SIG-M5 (cell line): Measurements from ENCODE around the gene HLA-E.
A peak's percentile ranks its signal among the peaks of the same experiment; 100 is the strongest.
"Not testable (repeated sequence)": the region's sequence is repeated elsewhere in the genome, so short reads cannot be mapped to it uniquely, and the experiment has no call there.

Experiments used
- DNase-seq: peaks from one replicate; lab custom pipeline; 2025; lab: John Stamatoyannopoulos, UW

HLA-E gene

DNA sequence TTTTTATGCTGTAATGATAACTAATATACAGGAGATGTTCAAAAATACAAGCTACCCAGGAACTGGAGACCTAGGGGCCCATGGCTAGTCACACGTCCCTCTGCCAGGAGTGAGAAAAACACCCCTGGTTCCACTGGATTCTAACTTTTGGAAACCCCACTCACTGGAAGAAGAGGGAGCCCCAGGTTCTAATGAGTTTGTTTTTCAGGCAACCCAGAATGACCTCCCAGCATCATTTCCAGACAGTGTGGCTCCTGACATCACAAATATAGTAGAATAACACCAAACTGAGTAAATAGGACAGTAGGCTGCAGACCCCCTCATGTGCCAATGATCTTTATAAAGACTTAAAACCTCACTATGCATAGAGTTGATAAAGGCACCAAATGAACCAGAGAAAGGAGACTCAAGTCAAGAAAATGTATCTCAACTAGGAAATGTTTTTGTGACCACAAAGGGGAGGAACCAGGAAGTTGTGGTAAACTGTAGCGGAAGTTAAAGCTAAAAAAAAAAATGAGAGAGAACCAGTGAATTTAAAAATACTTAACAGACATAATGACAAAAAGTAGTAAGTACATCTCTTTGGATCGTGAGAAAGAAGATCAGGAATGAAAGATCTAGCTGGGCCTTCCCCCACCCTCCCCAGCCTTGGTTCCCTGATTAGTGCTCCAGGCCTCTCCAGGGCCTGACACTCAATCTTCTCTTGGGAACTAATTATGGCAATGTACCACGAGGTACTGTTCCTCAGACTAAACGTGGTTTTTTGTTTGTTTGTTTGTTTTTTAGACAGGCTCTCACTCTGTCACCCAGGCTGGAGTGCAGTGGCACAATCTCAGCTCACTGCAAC, 19.8 kb downstream of the HLA-E start:
- peak; percentile 45 for DNase-seq

DNA sequence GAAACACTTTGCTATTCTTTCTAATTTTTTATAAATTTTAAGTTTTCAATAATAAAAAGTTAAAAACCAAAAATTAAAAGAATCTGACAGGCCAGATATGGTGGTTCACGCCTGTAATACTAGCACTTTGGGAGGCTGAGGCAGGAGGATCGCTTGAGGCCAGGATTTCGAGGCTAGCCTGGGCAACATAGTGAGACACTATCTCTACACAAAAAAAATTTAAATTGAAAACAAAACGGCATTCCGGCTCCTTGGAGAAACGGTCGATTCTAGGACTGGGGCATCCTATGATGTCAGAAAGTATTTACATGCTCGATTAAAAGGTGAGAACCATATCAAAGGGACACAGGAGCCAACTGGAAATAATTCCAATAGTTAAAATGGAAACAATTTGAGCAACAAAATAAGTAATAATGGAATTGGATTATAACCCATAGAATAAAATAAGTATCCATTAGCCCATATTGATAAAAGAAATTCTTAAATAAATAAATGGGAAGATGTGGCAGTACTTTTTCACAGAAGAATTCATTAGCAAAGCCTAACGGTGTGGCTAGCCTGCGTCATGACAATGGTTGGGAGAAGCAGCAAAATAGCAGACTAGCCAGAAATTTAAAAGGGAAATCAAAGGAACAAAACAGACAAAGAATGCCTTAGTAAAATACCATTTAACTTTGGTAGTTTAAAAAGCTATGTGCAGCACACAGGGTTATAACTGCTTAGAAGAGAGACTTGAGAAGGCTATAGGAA, 21.3 kb downstream of the HLA-E start:
- no peak for DNase-seq

DNA sequence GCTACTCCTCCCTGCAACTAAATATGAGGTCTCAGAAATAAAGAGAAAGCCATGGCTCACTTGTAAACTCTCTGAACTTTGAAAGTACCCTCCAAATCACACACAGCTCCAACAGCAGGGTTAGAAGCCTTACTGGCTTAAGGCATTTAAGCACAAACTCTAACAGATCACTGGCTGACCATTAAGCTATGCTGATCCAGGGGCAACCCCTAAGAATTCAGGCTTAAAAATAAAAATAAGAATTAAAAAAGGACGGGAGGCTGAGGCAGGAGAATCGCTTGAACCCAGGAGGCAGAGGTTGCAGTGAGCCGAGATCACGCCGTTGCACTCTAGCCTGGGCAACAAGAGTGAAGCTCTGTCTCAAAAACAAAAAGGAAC, 21.8 kb downstream of the HLA-E start:
- DNase-seq: no peak

DNA sequence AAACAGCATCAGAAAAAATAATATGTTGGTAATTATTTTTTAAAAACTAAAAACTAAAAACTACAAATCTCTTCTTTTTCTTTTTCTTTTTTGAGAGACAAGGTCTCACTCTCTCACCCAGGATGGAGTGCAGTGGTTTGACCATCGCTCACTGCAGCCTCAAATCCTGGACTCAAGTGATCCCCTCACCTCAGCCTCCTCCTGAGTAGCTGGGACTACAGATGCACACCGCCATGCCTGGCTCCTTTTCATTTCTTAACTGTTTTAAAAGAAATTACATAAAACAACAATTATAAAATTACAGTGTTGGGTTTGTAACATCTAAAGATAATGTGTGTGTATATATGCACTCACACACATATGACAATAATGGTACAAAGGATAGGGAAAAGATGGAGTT, 24.1 kb downstream of the HLA-E start:
- no peak for DNase-seq

DNA sequence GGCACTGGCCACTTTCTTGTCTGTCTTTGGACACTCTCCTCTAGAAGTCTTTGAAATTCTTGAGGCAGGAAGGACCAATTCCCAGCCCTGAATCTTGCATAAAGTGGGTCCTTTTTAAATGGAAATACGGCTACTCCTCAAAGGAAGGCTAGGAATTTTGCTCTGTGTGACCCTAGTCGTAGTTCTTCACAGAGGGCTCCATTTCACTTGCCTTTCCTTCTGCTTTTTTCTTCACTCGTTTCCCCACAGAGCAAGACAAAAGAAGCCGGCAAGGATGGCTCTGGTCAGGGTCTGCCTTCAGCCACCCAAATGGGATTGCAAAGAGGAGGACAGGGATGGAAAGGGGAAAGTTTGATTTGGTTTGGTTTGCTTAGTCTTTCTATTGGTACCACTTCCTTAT, 25.8 kb downstream of the HLA-E start:
- no peak for DNase-seq

DNA sequence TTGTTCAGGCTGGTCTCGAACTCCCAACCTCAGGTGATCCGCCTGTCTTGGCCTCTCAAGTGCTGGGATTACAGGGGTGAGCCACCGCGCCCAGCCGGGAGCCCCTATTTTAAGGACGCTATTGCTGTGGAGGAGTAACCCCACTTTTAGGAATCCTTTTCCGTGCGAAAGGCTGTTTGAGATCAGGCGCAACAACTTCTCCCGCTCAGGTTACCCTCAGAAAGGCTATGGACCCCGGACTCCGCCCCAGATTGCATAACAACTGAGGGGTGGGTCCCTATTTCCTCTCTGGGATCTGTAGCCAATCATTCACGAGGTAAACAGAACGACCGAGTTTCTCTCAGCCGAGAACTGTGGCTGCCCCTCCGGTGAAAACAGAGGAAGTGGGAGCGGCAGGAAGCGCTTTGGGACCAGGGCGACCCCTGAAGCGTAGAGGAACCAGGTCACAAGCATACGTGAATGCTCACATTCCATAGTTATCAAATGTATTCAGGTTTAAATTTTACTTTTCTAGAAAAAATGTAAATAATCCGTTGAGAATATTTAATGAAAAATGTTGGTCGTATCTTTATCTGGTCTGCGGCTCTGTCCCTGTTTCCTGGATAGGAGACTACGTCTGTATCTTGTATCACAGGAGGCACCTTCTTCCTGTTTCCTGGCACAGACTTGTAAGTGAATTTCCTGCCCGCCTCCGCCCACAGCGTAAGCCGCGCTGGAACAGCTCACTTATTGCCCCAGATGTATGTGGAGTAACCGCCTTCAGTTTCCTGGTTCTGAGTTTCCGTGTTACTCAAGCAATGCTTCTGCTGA, 26.8 kb downstream of the HLA-E start:
- peak; percentile 99 for DNase-seq

DNA sequence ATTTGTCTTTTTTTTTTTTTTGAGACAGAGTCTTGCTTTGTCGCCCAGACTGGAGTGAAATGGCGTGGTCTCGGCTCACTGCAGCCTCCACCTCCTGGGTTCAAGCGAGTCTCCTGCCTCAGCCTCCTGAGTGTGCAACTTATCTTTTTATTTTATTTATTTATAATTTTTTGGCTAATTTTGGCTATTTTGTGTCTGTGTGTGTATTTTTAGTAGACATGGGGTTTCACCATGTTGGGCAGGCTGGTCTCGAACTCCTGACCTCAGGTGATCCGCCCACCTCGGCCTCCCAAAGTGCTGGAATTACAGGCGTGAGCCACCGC, 27.4 kb downstream of the HLA-E start:
- not testable (repeated sequence) for DNase-seq

DNA sequence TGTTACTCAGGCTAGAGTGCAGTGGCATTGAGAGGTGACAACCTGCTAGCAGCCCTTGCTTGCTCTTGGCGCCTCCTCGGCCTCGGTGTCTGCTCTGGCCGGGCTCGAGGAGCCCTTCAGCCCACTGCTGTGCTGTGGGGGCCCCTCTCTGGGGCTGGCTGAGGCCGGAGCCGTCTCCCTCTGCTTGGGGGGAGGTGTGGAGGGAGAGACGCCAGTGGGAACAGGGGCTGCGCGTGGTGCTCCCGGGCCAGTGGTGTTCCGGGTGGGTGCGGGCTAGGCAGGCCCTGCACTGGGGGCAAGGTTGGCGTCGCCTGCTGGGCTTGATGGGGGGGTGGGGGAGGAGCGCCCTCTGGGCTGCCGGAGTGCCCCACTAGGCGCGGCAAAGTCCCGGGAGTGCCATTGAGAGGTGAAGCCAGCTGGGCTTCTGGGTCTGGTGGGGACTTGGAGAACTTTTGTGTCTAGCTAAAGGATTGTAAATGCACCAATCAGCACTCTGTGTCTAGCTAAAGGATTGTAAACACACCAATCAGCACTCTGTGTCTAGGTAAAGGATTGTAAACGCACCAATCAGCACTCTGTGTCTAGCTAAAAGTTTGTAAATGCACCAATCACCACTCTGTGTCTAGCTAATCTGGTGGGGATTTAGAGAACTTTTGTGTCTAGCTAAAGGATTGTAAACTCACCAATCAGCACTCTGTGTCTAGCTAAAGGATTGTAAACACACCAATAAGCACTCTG, 28.6 kb downstream of the HLA-E start:
- DNase-seq: not testable (repeated sequence)

DNA sequence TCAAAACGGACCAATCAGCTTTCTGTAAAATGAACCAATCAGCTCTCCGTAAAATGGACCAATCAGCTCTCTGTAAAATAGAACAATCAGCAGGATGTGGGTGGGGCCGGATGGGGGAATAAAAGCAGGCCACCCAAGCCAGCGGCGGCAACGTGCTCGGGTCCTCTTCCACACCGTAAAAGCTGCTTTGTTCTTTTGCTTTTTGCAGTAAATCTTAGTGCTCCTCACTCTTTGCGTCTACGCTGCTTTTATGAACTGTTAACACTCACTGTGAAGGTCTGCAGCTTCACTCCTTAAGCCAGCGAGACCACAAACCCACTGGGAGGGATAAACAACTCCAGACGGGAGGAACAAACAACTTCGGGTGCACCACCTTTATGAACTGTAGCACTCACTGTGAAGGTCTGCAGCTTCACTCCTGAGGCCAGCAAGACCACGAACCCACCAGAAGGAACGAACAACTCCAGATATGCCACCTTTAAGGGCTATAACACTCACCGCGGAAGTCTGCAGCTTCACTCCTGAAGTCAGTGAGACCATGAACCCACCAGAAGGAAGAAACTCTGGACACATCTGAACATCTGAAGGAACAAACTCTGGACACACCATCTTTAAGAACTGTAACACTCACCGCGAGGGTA, 29.3 kb downstream of the HLA-E start:
- not testable (repeated sequence) for DNase-seq

DNA sequence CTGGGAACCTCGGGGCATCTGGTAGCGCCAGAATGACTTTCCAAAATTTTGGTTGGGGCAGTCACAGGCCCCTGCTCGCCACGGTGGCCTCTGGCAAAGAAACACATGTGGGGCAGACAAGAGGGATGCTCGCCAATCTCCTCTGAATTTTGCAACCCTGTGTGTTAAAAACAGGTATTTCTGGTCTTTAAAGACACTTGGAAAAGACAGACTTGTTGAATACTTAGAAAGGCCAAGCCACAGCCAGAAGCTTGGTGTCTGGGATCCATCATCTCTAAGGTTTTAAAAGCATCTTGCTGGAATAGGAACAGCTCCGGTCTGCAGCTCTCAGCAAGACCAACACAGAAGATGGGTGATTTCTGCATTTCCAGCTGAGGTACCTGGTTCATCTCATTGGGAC, 31.2 kb downstream of the HLA-E start:
- no peak for DNase-seq

DNA sequence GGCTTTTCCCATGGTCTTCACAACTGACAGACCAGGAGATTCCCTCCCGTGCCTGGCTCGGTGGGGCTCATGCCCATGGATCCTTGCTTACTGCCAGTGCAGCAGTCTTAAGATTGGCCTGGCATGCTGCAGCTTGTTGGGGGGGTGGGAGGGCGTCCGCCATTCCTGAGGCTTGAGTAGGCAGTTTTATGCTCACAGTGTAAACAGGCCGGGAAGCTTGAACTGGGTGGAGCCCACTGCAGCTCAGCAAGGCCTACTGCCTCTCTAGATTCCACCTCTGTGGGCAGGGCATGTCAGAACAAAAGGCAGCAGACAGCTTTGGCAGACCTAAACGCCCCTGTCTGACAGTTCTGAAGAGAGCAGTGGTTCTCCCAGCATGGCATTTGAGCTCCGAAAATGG, 31.8 kb downstream of the HLA-E start:
- DNase-seq: not testable (repeated sequence)

DNA sequence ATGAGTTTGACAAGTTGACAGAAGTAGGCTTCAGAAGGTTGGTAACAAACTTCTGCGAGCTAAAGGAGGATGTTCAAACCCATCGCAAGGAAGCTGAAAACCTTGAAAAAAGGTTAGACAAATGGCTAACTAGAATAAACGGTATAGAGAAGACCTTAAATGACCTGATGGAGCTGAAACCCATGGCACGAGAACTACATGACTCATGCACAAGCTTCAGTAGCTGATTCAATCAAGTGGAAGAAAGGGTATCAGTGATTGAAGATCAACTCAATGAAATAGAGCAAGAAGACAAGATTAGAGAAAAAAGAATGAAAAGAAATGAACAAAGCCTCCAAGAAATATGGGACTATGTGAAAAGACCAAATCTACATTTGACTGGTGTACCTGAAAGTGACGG, 32.6 kb downstream of the HLA-E start:
- DNase-seq: not testable (repeated sequence)

DNA sequence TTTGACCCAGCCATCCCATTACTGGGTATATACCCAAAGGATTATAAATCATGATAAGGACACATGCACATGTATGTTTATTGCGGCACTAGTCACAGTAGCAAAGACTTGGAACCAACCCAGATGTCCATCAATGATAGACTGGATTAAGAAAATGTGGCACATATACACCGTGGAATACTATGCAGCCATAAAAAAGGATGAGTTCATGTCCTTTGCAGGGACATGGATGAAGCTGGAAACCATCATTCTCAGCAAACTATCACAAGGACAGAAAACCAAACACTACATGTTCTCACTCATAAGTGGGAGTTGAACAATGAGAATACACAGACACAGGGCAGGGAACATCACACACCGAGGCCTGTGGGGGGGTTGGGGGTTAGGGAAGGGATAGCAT, 37.1 kb downstream of the HLA-E start:
- DNase-seq: not testable (repeated sequence)

DNA sequence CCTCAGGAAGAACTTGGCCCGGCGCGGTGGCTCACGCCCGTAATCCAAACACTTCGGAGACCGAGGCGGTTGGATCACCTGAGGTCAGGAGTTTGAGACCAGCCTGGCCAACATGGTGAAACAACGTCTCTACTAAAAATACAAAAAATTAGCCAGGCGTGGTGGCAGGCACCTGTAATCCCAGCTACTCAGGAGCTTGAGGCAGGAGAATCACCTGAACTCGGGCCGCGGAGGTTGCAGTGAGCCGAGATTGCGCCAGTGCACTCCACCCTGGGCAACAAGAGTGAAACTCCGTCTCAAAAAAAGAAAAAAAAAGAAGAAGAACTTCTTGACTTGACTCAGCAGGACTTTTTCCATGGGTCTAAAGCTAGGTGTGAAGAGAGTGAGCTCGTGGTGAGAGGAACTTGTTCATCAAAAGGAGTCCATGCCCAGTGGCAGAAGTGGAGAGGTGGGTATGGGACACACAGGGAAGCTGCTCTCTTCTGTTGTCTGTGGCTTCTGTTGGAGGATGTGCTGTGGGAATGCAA, 40.1 kb downstream of the HLA-E start:
- not testable (repeated sequence) for DNase-seq

DNA sequence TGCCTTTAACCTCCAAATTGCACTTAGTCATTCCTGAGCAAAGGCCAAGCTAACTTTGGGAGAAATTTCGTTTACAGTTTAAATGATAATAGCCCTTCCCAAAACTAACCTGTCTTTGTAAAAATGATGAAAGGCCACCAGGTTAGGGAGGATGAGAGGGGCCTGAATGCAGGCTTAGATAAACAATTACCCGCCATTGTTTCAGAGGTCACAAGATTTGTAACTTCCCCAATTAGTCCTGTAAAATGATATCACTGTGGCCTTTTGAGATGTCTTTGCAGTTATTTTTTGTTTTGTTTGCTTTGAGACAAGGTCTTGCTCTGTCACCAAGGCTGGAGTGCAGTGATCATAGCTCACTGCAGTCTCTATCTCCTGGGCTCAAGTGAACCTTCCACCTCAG, 40.7 kb downstream of the HLA-E start:
- no peak for DNase-seq

DNA sequence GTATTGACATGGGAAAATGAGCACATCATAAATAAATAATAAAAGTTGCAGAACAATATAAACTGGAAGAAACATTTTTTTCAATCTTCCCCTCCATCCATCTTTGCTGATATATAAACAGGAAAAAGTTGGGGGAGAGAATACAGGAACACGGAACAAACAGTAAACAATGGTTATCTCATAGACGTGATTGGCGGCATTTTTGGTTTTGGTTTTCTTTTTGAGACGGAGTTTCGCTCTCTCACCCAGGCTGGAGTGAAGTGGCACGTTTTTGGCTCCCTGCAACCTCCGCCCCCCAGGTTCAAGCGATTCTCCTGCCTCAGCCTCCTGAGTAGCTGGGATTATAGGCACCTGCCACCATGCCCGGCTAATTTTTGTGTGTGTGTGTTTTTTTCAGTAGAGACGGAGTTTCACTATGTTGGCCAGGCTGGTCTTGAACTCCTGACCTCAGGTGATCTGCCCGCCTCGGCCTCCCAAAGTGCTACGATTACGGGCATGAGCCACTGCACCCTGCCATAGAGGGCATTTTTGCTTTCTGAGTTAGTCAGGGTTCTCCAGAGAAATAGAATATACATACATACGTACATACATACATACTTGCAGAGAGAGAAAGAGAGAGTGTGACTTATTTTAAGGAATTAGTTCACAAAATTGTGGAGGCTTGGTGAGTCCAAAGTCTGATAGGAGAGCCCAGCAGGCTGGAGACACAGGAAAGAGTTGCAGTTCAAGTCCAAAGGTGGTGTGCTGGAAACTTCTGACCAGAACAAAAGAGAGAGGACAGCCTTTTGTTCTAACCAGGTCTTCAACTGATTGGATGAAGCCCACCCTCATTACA, 44.4 kb downstream of the HLA-E start:
- DNase-seq: no peak

DNA sequence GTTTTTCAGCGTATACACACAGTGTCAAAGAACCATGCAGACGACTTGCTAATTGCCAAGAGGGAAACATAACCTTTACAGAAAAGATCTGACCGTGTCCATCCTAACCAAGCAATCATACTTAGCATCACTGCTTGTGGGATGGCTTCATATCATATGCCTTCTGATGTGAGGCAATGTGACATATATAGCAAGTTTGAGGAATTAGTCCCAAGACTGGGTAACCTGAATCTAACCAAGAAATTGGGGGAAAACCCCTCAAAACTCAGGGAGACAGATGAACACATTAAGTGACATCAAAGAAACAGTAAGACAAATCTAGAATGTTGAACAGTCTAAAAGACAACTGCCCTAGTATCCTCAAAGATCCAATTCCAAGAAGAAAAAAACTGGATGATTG, 48.6 kb downstream of the HLA-E start:
- no peak for DNase-seq

DNA sequence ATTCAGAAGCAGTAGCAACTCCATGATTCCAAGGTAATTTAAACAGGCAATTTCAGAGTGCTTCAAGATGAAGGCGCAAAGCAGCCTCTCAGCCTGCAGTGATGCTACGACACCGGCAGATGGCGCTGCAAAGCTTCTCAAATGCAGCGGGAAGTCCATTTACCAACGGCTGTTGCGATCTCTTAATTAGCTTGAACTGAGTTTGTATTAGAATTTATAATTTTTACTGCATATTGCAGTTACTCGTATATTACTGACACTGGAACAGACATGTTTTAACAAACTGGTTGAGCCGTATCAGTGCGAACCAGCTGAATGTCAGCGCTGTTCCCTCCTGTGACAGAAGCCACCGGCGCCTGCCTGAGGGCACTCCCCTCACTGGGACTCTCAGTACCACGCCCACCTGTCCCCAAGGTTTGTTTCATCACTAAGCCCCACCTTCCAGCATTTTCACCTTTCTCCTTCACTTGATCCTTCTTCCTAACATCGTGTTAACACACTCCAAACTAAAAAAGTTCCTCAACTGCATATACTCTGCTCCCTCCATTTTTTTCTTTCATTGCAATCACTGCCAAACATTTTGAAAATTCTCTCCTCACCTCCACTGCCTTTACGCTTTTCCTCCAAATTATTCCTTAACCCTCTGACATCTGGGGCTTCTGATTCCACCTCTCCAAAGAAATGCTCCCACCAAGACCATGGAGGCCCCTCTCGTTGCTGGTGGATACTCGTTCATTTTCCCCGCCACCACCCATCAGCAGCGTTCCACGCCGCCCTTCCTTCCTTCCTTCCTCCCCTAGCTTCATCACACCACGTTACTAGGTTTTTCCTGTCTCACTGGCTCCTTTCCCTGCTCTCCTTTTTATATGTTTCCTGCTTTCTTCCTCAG, 52.5 kb downstream of the HLA-E start:
- DNase-seq: no peak

DNA sequence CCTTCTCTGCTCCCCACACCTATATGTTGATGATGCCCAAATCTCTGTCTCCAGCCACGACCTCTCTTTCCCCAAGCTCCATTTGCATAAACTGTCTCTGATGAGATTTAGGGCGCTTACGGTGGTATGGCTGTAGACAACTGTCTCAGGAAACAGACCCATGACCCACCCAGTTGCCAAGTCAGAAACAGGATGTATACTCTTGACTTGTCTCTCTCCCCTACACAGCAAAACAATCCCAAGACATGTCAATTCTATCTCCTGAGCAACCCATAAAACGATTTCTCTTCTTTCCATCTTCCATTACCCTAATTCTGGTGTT, 53.1 kb downstream of the HLA-E start:
- no peak for DNase-seq

DNA sequence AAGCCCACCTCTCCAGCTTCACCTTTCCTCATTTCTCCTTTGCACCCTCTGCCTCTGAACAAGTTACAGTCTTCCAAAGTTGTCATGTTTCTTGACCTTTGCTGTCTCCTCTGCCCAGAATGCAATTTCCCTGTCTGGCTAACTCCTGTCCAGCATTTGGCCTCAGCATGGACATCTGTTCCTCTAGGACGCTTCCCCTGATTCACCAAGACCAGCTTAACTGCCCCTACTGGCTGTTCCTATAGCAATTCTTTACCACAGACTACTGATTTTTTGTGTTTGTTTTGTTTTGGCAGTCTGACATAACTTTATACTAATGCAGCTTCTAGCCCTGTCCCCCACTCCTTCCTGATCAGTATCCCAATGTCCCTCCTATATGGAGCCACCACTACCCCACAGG, 53.6 kb downstream of the HLA-E start:
- DNase-seq: no peak
